ENCODE results near the gene PTHLH.

PTHLH gene

GRCh38 chr12:27996761-27997160, 24.2 kb upstream of the PTHLH start:
- Histone ChIP-seq H3K4me3 (ENCODE audit: insufficient read depth, low read length, poor library complexity, severe bottlenecking) (no peak overlapping the region), H3K9me2 (replicated peaks; ENCODE audit: insufficient read depth, low read length) (no peaks in the 10 kb centered on the region), H3K27ac (ENCODE audit: low read depth, low read length) (no peak overlapping the region), H3K27me3 (ENCODE audit: low read length) (no peaks in the 10 kb centered on the region), H2AFZ (ENCODE audit: low read depth, low read length, severe bottlenecking) (no peak overlapping the region), H3K79me2 (ENCODE audit: insufficient read depth, low read length) (no peaks in the 10 kb centered on the region), H3K9ac (ENCODE audit: low read length) (no peak overlapping the region), H3F3A (ENCODE audit: insufficient read depth) (no peaks in the 10 kb centered on the region), H3K4me2 (ENCODE audit: low read depth, low read length, poor library complexity, severe bottlenecking) (no peak overlapping the region), H3K36me3 (ENCODE audit: low read length) (no peaks in the 10 kb centered on the region), H3K9me3 (ENCODE audit: insufficient read depth, low read length) (no peaks in the 10 kb centered on the region), H4K20me1 (ENCODE audit: low read depth, low read length) (no peaks in the 10 kb centered on the region)
- TF ChIP-seq EZH2phosphoT487 (conservative IDR thresholded peaks at IDR 0.05; ENCODE audit: low read length) (no peak), CTCF (IDR thresholded peaks at IDR 0.05; ENCODE audit: insufficient read depth, low read length, poor library complexity, severe bottlenecking) (no peak)

DNA sequence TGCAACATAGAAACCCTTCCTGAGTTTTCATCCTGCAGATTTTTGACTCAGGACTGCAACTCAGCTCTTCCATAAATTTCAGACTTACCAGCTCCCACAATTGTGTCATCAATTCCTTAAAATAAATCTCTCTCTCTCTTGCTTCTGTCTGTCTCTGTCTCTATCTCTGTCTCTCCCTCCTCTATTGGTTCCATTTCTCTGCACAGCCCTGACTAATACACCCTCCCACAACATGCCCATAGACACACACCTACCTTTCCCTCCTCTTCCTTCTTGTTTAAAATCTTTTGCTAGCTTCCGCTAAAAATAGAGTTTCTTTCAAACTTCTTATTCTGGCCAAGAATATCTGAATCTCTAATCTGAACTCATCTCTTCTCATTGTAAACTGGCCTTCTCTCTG, 22.9 kb upstream of the PTHLH start:
- no peak overlapping the region for H3K4me2 ChIP-seq (ENCODE audit: low read depth, low read length, poor library complexity, severe bottlenecking)
- no peak for TF ChIP-seq EZH2phosphoT487 (conservative IDR thresholded peaks at IDR 0.05; ENCODE audit: low read length)
- TF ChIP-seq CTCF (IDR thresholded peaks at IDR 0.05; ENCODE audit: insufficient read depth, low read length, poor library complexity, severe bottlenecking), result no peak
- no peak overlapping the region for H3K9ac ChIP-seq (ENCODE audit: low read length)
- H3F3A ChIP-seq (ENCODE audit: insufficient read depth), result no peaks in the 10 kb centered on the region
- no peaks in the 10 kb centered on the region for H4K20me1 ChIP-seq (ENCODE audit: low read depth, low read length)
- no peaks in the 10 kb centered on the region for H3K27me3 ChIP-seq (ENCODE audit: low read length)
- H3K9me2 ChIP-seq (replicated peaks; ENCODE audit: insufficient read depth, low read length), result no peaks in the 10 kb centered on the region
- no peak overlapping the region for H3K27ac ChIP-seq (ENCODE audit: low read depth, low read length)
- H2AFZ ChIP-seq (ENCODE audit: low read depth, low read length, severe bottlenecking), result no peak overlapping the region
- H3K79me2 ChIP-seq (ENCODE audit: insufficient read depth, low read length), result no peaks in the 10 kb centered on the region
- H3K36me3 ChIP-seq (ENCODE audit: low read length), result no peaks in the 10 kb centered on the region
- no peaks in the 10 kb centered on the region for H3K9me3 ChIP-seq (ENCODE audit: insufficient read depth, low read length)
- H3K4me3 ChIP-seq (ENCODE audit: insufficient read depth, low read length, poor library complexity, severe bottlenecking), result no peak overlapping the region

- no peak overlapping the region for H3K4me3 ChIP-seq (ENCODE audit: insufficient read depth, low read length, poor library complexity, severe bottlenecking)
- H3F3A ChIP-seq (ENCODE audit: insufficient read depth), result no peaks in the 10 kb centered on the region
- H4K20me1 ChIP-seq (ENCODE audit: low read depth, low read length), result no peaks in the 10 kb centered on the region
- H3K36me3 ChIP-seq (ENCODE audit: low read length), result no peaks in the 10 kb centered on the region
- TF ChIP-seq CTCF (IDR thresholded peaks at IDR 0.05; ENCODE audit: insufficient read depth, low read length, poor library complexity, severe bottlenecking), result no peak
- TF ChIP-seq EZH2phosphoT487 (conservative IDR thresholded peaks at IDR 0.05; ENCODE audit: low read length), result no peak
- no peak overlapping the region for H3K4me2 ChIP-seq (ENCODE audit: low read depth, low read length, poor library complexity, severe bottlenecking)
- H3K27me3 ChIP-seq (ENCODE audit: low read length), result no peaks in the 10 kb centered on the region
- no peak overlapping the region for H3K27ac ChIP-seq (ENCODE audit: low read depth, low read length)
- H2AFZ ChIP-seq (ENCODE audit: low read depth, low read length, severe bottlenecking), result no peak overlapping the region
- H3K9me2 ChIP-seq (replicated peaks; ENCODE audit: insufficient read depth, low read length), result no peaks in the 10 kb centered on the region
- no peaks in the 10 kb centered on the region for H3K9me3 ChIP-seq (ENCODE audit: insufficient read depth, low read length)
- no peaks in the 10 kb centered on the region for H3K79me2 ChIP-seq (ENCODE audit: insufficient read depth, low read length)
- H3K9ac ChIP-seq (ENCODE audit: low read length), result no peak overlapping the region
Observed at GRCh38 chr12:27988594-27989233, 16.2 kb upstream of the PTHLH start.
